A549 (cell line): ENCODE results near the gene RBM18. TPM values are rescaled to one million over a fixed set of nuclear protein-coding genes. Genes with fewer than 3 reads are reported as not detected.

Source experiments
- ATAC-seq, 2 experiments: fragments of 200-7000 bp in 1 of 2; fragments of >200 bp in 1 of 2; cut with Nextera tagmentation in 1 of 2; cut with Tn5 transposase in 1 of 2; 3 replicates each; pipeline versions ENCODE4 v1.8.0 to v1.9.1; 2018 to 2020; ENCODE audit warnings: mild to moderate bottlenecking in 1 of 2, moderate library complexity in 1 of 2
- CTCF ChIA-PET: fragments of 300-600 bp; sonication (Branson Sonifier 250); formaldehyde crosslinking; extraction: SDS; loops from one replicate; lab custom pipeline; 2021; ENCODE audit warnings: antibody characterized with exemption, inconsistent platforms; lab: Yijun Ruan, JAX
- POLR2A ChIA-PET: fragments of 350-600 bp; formaldehyde crosslinking; extraction: SDS; loops from one replicate; lab custom pipeline; 2021; ENCODE audit warnings: antibody characterized with exemption, inconsistent platforms; lab: Yijun Ruan, JAX
- DNase-seq, 2 experiments: peaks; one replicate each; pipeline versions ENCODE4 v3.0.0 to v3.0.0-alpha.2; 2011 to 2016; ENCODE audit warnings: low read depth in 1 of 2, low spot score in 1 of 2
- FAIRE-seq: peaks from 2 replicates; lab custom pipeline; 2011; peaks lifted over from hg19 to GRCh38; lab: Jason Lieb, UNC
- H3K27ac ChIP-seq, 2 experiments: fragments of >200 bp; sonication (Bioruptor Twin); formaldehyde crosslinking; 3 replicates each; pipeline ENCODE4 v1.5.1; 2016 to 2017
- H3K4me1 ChIP-seq: fragments of >200 bp; sonication (Bioruptor Twin); formaldehyde crosslinking; 3 replicates; pipeline ENCODE4 v1.6.1; 2016
- H3K4me2 ChIP-seq: fragments of >200 bp; sonication (Bioruptor Twin); formaldehyde crosslinking; 3 replicates; pipeline ENCODE4 v1.6.1; 2016
- H3K4me3 ChIP-seq: fragments of >200 bp; sonication (Bioruptor Twin); formaldehyde crosslinking; 3 replicates; pipeline ENCODE4 v1.5.1; 2016
- H3K9me3 ChIP-seq: fragments of >200 bp; sonication (Bioruptor Twin); formaldehyde crosslinking; 3 replicates; pipeline ENCODE4 v1.6.1; 2016
- CBX2 ChIP-seq: fragments of 200-600 bp; sonication (generic); IDR thresholded peaks from 2 replicates; pipeline ENCODE4 v1.6.1; 2016; ENCODE audit warnings: low read depth, mild to moderate bottlenecking, borderline replicate concordance
- CBX8 ChIP-seq: fragments of 200-600 bp; sonication (generic); IDR thresholded peaks from 2 replicates; pipeline ENCODE4 v1.6.1; 2016
- CEBPB ChIP-seq, 2 experiments: fragments of >200 bp in 1 of 2; sonication (Bioruptor Twin) in 1 of 2; formaldehyde crosslinking in 1 of 2; IDR thresholded peaks; 2 replicates each; pipeline ENCODE4 v1.6.1; 2012 to 2016
- CHD4 ChIP-seq: fragments of 200-600 bp; sonication (generic); IDR thresholded peaks from 2 replicates; pipeline ENCODE4 v1.6.1; 2016; ENCODE audit warnings: antibody characterized with exemption, mild to moderate bottlenecking, borderline replicate concordance
- EHF ChIP-seq: fragments of 250-450 bp; sonication (Bioruptor Pico); IDR thresholded peaks from 2 replicates; pipeline ENCODE4 v1.5.0; 2020; ENCODE audit warnings: mild to moderate bottlenecking
- EHMT2 ChIP-seq: fragments of 200-600 bp; sonication (generic); IDR thresholded peaks from 2 replicates; pipeline ENCODE4 v1.6.1; 2016; ENCODE audit warnings: antibody characterized with exemption, low read depth, mild to moderate bottlenecking, moderate library complexity
- EP300 ChIP-seq, 2 experiments: fragments of >200 bp; sonication (Bioruptor Twin); formaldehyde crosslinking; IDR thresholded peaks; 2 replicates in 1 of 2; 3 replicates in 1 of 2; pipeline ENCODE4 v1.6.1; 2016 to 2017
- ESRRA ChIP-seq: fragments of 150-350 bp; IDR thresholded peaks from 2 replicates; pipeline ENCODE4 v1.6.1; 2014; ENCODE audit warnings: mild to moderate bottlenecking, low read length, borderline replicate concordance
- FOSB ChIP-seq: fragments of 250-450 bp; sonication (Bioruptor Pico); IDR thresholded peaks from 2 replicates; pipeline ENCODE4 v1.5.0; 2020; ENCODE audit warnings: mild to moderate bottlenecking, moderate library complexity
- GATA3 ChIP-seq: IDR thresholded peaks from 2 replicates; pipeline ENCODE4 v1.6.1; 2012; ENCODE audit warnings: borderline replicate concordance
- HEYL ChIP-seq: fragments of 250-450 bp; sonication (Bioruptor Pico); IDR thresholded peaks from 2 replicates; pipeline ENCODE4 v1.8.0; 2021; ENCODE audit warnings: mild to moderate bottlenecking, moderate library complexity
- HOXA7 ChIP-seq: fragments of 250-450 bp; sonication (Bioruptor Pico); IDR thresholded peaks from 2 replicates; pipeline ENCODE4 v1.5.0; 2020; ENCODE audit warnings: mild to moderate bottlenecking, moderate library complexity
- JUN ChIP-seq, 2 experiments: fragments of >200 bp; sonication (Bioruptor Twin); formaldehyde crosslinking; IDR thresholded peaks; 2 replicates in 1 of 2; 3 replicates in 1 of 2; pipeline ENCODE4 v1.6.1; 2016 to 2017
- MAFK ChIP-seq: fragments of 450-650 bp; IDR thresholded peaks from 2 replicates; pipeline ENCODE4 v1.6.1; 2014; ENCODE audit not compliant: partially characterized antibody
- MAZ ChIP-seq: fragments of 150-350 bp; IDR thresholded peaks from 2 replicates; pipeline ENCODE4 v1.6.1; 2014; ENCODE audit warnings: antibody characterized with exemption, low read depth, low read length, borderline replicate concordance
- NFE2L2 ChIP-seq: fragments of 150-350 bp; conservative IDR thresholded peaks from 2 replicates; pipeline ENCODE4 v1.6.1; 2014; ENCODE audit warnings: low read length
- NR3C1 ChIP-seq: fragments of >200 bp; sonication (Bioruptor Twin); formaldehyde crosslinking; IDR thresholded peaks from 3 replicates; pipeline ENCODE4 v1.6.1; 2017
- PHF8 ChIP-seq: fragments of 200-600 bp; sonication (generic); IDR thresholded peaks from 2 replicates; pipeline ENCODE4 v1.6.1; 2016; ENCODE audit warnings: low read depth, mild to moderate bottlenecking, antibody characterized with exemption, moderate library complexity, borderline replicate concordance
- POLR2AphosphoS2 ChIP-seq: conservative IDR thresholded peaks from 2 replicates; pipeline ENCODE4 v1.6.1; 2012; ENCODE audit warnings: low read length, improper control_type of control experiment, inconsistent platforms
- RARB ChIP-seq: fragments of 250-450 bp; sonication (Bioruptor Pico); IDR thresholded peaks from 2 replicates; pipeline ENCODE4 v1.8.0; 2021; ENCODE audit warnings: mild to moderate bottlenecking, moderate library complexity
- RCOR1 ChIP-seq: fragments of 150-350 bp; IDR thresholded peaks from 2 replicates; pipeline ENCODE4 v1.6.1; 2014; ENCODE audit warnings: antibody characterized with exemption, low read length, low read depth
- RFX5 ChIP-seq: fragments of 450-650 bp; IDR thresholded peaks from 2 replicates; pipeline ENCODE4 v1.7.1; 2014; ENCODE audit warnings: antibody characterized with exemption, mild to moderate bottlenecking, moderate library complexity
- TFCP2L1 ChIP-seq: fragments of 250-450 bp; sonication (Bioruptor Pico); IDR thresholded peaks from 2 replicates; pipeline ENCODE4 v1.5.0; 2021; ENCODE audit warnings: mild to moderate bottlenecking
- TP53 ChIP-seq: fragments of 250-450 bp; sonication (Bioruptor Pico); IDR thresholded peaks from 2 replicates; pipeline ENCODE4 v1.5.0; 2021; ENCODE audit warnings: mild to moderate bottlenecking, moderate library complexity
- ZNF302 ChIP-seq: fragments of 250-450 bp; sonication (Bioruptor Pico); IDR thresholded peaks from 2 replicates; pipeline ENCODE4 v1.9.0; 2021; ENCODE audit warnings: inconsistent platforms, mild to moderate bottlenecking, moderate library complexity
- WGBS: methylation state at CpG from one replicate; pipeline ENCODE4 v1.1.6; 2017; ENCODE audit errors: missing lambda C conversion rate; 5-methylcytosine and 5-hydroxymethylcytosine counted together
- polyA plus RNA-seq, 4 experiments: library from polyadenylated mRNA; depleted of rRNA in 3 of 4; stranded (reverse); fragments of >200 nt; fragmentation: RNase III in 1 of 4; extraction: RNeasy Plus Mini Kit Qiagen cat#74134 plus additional on column Dnase treatment in 1 of 4; gene quantifications; 2 replicates in 3 of 4; 3 replicates in 1 of 4; pipeline ENCODE4 v1.2.3, GENCODE V29; 2011 to 2017
- TF ChIP-seq, protein P1 (sequence below): fragments of >200 bp; sonication (Bioruptor Twin); formaldehyde crosslinking; IDR thresholded peaks from 2 replicates; pipeline ENCODE4 v1.6.1; 2016
- TF ChIP-seq, protein P2 (sequence below): fragments of 200-600 bp; sonication (generic); IDR thresholded peaks from 2 replicates; pipeline ENCODE4 v1.6.1; 2016; ENCODE audit warnings: antibody characterized with exemption, mild to moderate bottlenecking, moderate library complexity
- TF ChIP-seq, protein P3 (sequence below): IDR thresholded peaks from 2 replicates; pipeline ENCODE4 v1.6.1; 2012
- TF ChIP-seq, protein P4 (sequence below): IDR thresholded peaks from 2 replicates; pipeline ENCODE4 v1.6.1; 2012
- TF ChIP-seq, protein P5 (sequence below): fragments of 250-450 bp; sonication (Bioruptor Pico); IDR thresholded peaks from 2 replicates; pipeline ENCODE4 v1.5.0; 2021; ENCODE audit warnings: mild to moderate bottlenecking, moderate library complexity, borderline replicate concordance

Gene RBM18
- polyA plus RNA-seq, 2 of the 4 experiments (the other 2 are of a cell fraction) = 13.8 to 52.3 TPM

DNA sequence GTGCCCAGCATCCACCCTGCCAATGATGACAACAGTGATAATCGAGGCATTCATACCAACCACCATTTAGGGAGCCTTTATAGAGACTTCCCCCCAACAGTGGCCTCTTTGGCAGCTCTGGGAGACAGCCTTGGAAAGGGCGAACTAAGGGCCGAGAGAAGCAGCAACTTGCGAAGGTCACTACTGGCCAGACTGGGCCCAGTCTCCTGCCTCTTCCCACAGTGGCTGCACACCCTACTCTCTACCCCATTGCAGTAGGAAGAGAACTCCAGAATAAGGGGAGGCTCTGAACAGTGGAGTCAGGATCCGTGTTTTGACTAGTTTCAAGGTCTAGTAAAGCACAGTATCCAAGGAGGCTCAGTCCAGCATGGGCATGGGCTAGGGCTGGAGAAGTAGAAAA, 41.2 kb downstream of the RBM18 start:
- no peak overlapping the region for H3K4me3 ChIP-seq
- FAIRE-seq (no peak), DNase-seq (no peak), ATAC-seq (no peak)
- WGBS = 10% methylated on average over 2 of the region's 5 CpGs
- H3K4me1 ChIP-seq = peaks cover 5% of the 10 kb centered on the region; the same call in 1 of the 3 replicates
- TF ChIP-seq FOSB (CRISPR knock-in tag) = no peak
- TF ChIP-seq RARB (CRISPR knock-in tag) = no peak
- no peak for TF ChIP-seq HEYL
- no peak for TF ChIP-seq POLR2AphosphoS2
- TF ChIP-seq ZNF302 (CRISPR knock-in tag) = no peak
- no peak for TF ChIP-seq HOXA7
- TF ChIP-seq RCOR1 = no peak
- TF ChIP-seq, protein P1, sequence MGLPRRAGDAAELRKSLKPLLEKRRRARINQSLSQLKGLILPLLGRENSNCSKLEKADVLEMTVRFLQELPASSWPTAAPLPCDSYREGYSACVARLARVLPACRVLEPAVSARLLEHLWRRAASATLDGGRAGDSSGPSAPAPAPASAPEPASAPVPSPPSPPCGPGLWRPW = no peak
- TF ChIP-seq TP53 (CRISPR knock-in tag) = no peak
- no peak for TF ChIP-seq CEBPB (IDR thresholded peaks at IDR 0.05)
- TF ChIP-seq RFX5 = no peak
- TF ChIP-seq EHMT2 = no peak
- TF ChIP-seq JUN (IDR thresholded peaks at IDR 0.05) = no peak
- TF ChIP-seq EP300 (IDR thresholded peaks at IDR 0.05) = no peak
- TF ChIP-seq PHF8 = no peak
- no peak for TF ChIP-seq ESRRA
- no peak for TF ChIP-seq MAFK
- no peak for TF ChIP-seq CBX8
- no peak overlapping the region for H3K4me2 ChIP-seq
- no peak overlapping the region for H3K27ac ChIP-seq
- POLR2A ChIA-PET = no interaction called here
- CTCF ChIA-PET = interaction anchor here (1.1 to 1.5 kb wide), 2 partner anchors 97 to 105 kb away, joined by 3 read pairs; no protein-coding TSS in a partner anchor
- H3K9me3 ChIP-seq = no peaks in the 10 kb centered on the region

DNA sequence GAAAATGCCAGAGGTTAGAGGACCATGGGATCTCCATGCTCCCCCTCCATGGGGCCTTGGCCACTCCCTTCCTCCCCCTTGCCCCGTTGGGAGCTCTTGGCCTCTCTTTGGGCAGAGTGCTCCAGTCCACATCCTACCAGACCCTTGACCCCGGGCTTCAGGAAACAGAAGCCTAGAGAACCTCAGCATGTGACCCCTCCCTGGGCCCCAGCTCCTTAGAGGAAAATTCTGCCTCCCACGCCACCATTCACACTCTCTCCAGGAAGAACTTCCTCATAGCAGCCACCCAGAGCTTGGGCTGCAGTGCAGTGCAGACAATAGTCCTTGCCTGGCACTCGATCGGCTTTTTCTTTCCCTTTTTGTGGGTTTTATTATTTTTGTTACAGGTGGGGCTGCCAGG, 41.8 kb downstream of the RBM18 start:
- ChIA-PET CTCF (interaction anchor here (1.1 to 1.5 kb wide), 2 partner anchors 97 to 104 kb away, joined by 3 read pairs; no protein-coding TSS in a partner anchor), POLR2A (no interaction called here)
- FAIRE-seq (no peak), ATAC-seq (no peak), DNase-seq (no peak)
- H3K4me2 ChIP-seq = no peak overlapping the region
- H3K9me3 ChIP-seq = no peaks in the 10 kb centered on the region
- peaks cover 7% of the 10 kb centered on the region; the same call in 1 of the 3 replicates for H3K4me1 ChIP-seq
- TF ChIP-seq POLR2AphosphoS2 = no peak
- TF ChIP-seq NR3C1 = no peak
- TF ChIP-seq ESRRA = no peak
- TF ChIP-seq GATA3 = no peak
- TF ChIP-seq, protein P2, sequence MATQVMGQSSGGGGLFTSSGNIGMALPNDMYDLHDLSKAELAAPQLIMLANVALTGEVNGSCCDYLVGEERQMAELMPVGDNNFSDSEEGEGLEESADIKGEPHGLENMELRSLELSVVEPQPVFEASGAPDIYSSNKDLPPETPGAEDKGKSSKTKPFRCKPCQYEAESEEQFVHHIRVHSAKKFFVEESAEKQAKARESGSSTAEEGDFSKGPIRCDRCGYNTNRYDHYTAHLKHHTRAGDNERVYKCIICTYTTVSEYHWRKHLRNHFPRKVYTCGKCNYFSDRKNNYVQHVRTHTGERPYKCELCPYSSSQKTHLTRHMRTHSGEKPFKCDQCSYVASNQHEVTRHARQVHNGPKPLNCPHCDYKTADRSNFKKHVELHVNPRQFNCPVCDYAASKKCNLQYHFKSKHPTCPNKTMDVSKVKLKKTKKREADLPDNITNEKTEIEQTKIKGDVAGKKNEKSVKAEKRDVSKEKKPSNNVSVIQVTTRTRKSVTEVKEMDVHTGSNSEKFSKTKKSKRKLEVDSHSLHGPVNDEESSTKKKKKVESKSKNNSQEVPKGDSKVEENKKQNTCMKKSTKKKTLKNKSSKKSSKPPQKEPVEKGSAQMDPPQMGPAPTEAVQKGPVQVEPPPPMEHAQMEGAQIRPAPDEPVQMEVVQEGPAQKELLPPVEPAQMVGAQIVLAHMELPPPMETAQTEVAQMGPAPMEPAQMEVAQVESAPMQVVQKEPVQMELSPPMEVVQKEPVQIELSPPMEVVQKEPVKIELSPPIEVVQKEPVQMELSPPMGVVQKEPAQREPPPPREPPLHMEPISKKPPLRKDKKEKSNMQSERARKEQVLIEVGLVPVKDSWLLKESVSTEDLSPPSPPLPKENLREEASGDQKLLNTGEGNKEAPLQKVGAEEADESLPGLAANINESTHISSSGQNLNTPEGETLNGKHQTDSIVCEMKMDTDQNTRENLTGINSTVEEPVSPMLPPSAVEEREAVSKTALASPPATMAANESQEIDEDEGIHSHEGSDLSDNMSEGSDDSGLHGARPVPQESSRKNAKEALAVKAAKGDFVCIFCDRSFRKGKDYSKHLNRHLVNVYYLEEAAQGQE = no peak
- TF ChIP-seq, protein P3, sequence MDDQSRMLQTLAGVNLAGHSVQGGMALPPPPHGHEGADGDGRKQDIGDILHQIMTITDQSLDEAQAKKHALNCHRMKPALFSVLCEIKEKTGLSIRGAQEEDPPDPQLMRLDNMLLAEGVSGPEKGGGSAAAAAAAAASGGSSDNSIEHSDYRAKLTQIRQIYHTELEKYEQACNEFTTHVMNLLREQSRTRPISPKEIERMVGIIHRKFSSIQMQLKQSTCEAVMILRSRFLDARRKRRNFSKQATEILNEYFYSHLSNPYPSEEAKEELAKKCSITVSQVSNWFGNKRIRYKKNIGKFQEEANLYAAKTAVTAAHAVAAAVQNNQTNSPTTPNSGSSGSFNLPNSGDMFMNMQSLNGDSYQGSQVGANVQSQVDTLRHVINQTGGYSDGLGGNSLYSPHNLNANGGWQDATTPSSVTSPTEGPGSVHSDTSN = no peak
- TF ChIP-seq, protein P4, sequence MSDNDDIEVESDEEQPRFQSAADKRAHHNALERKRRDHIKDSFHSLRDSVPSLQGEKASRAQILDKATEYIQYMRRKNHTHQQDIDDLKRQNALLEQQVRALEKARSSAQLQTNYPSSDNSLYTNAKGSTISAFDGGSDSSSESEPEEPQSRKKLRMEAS = no peak
- TF ChIP-seq CEBPB (IDR thresholded peaks at IDR 0.05) = no peak
- TF ChIP-seq CHD4 = no peak
- no peak for TF ChIP-seq TFCP2L1
- no peak for TF ChIP-seq NFE2L2
- TF ChIP-seq, protein P5, sequence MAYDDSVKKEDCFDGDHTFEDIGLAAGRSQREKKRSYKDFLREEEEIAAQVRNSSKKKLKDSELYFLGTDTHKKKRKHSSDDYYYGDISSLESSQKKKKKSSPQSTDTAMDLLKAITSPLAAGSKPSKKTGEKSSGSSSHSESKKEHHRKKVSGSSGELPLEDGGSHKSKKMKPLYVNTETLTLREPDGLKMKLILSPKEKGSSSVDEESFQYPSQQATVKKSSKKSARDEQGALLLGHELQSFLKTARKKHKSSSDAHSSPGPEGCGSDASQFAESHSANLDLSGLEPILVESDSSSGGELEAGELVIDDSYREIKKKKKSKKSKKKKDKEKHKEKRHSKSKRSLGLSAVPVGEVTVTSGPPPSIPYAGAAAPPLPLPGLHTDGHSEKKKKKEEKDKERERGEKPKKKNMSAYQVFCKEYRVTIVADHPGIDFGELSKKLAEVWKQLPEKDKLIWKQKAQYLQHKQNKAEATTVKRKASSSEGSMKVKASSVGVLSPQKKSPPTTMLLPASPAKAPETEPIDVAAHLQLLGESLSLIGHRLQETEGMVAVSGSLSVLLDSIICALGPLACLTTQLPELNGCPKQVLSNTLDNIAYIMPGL (CRISPR knock-in tag) = no peak
- TF ChIP-seq TP53 (CRISPR knock-in tag) = no peak
- TF ChIP-seq EHF (CRISPR knock-in tag) = no peak
- no peak for TF ChIP-seq RFX5
- no peak for TF ChIP-seq PHF8
- TF ChIP-seq, protein P1 = no peak
- no peak for TF ChIP-seq CBX2
- TF ChIP-seq MAZ = no peak
- whole genome bisulfite sequencing = 64% methylated on average over 5 of the region's 5 CpGs
- no peak overlapping the region for H3K4me3 ChIP-seq
- no peak overlapping the region for H3K27ac ChIP-seq
